Stimulated activated CD4-positive, alpha-beta T cell treated with anti-CD3 and anti-CD28 coated beads, Interleukin-2, amount 100 ng/mL, for 24 hours (primary cell): ENCODE results near the gene THADA.

Source experiments
- DNase-seq, 2 donors: peaks; one replicate each; pipeline ENCODE4 v3.0.0-alpha.2; 2020

THADA gene

GRCh38 chr2:43379494-43379893 is 216.3 kb downstream of the THADA start:
- DNase-seq = no peak

DNA sequence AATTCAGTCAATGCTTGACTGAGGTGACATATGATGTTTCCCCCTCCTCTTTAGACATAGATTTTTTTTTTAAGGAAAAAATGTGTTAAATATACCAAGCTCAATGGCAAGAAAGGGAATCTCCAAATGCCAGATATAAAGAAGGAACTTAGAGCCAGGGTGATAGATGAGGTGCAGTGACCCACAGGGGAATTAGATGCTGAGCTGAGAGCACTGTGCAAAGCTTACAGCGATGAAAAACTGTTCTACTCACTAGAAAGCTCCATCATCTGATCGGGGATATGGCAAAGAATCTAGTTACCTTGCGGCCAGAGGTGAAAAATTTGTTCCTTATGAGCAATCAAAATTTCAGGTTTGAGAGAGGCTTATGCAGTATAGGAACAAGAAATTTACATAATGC is 218.5 kb downstream of the THADA start:
- no peak for DNase-seq

GRCh38 chr2:43376523-43377198 is 219.2 kb downstream of the THADA start:
- DNase-seq = no peak

GRCh38 chr2:43375746-43376522 is 219.9 kb downstream of the THADA start:
- no peak for DNase-seq

- DNase-seq = no peak
Observed at GRCh38 chr2:43372416-43373081, 223.3 kb downstream of the THADA start.

GRCh38 chr2:43370705-43371104 is 225.1 kb downstream of the THADA start:
- DNase-seq = no peak

GRCh38 chr2:43370146-43370545 is 225.7 kb downstream of the THADA start:
- no peak for DNase-seq

GRCh38 chr2:43368483-43369385 is 227.1 kb downstream of the THADA start:
- no peak for DNase-seq

GRCh38 chr2:43367012-43367782 is 228.6 kb downstream of the THADA start:
- no peak for DNase-seq

GRCh38 chr2:43363120-43363519 is 232.7 kb downstream of the THADA start:
- no peak for DNase-seq

- DNase-seq = no peak
Observed at GRCh38 chr2:43361286-43361685, 234.6 kb downstream of the THADA start.

DNA sequence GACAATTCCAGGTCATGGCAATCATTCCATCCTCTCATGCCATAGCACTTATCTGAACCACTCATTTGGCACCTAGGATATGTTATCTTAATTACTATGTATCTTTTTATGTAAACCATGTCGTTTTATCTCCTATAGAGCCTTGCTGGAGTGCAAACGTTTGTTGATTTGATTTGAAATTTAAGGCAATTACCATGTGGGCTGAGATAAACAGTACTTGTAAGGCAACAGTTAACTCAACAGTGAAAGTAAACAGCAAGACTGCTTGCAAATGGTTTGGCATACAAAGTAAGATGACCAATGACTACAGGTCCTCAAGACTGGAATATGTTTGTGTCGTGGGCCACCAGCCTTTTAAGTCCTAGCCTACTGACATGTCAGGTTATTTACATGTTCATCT is 235.7 kb downstream of the THADA start:
- no peak for DNase-seq

- no peak for DNase-seq
Observed at GRCh38 chr2:43358410-43359201, 237.2 kb downstream of the THADA start.

DNA sequence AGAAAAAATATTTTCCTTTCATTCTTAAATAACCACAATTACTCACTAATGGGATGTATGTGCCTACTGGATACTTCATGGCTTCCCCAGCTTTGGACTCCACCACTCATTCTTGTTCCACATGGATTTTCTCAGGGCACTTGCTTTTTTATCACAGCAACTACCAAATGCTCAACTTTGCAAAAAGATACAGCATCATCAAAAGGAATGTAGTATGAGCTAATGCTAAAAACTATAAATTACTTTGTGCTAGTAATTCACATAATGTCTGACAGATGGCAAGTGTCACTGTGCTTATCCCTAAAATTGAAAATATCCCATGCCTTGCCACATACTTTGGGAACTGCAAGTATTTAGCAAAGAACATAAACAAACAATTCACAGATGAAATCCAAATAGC is 239.1 kb downstream of the THADA start:
- no peak for DNase-seq

DNA sequence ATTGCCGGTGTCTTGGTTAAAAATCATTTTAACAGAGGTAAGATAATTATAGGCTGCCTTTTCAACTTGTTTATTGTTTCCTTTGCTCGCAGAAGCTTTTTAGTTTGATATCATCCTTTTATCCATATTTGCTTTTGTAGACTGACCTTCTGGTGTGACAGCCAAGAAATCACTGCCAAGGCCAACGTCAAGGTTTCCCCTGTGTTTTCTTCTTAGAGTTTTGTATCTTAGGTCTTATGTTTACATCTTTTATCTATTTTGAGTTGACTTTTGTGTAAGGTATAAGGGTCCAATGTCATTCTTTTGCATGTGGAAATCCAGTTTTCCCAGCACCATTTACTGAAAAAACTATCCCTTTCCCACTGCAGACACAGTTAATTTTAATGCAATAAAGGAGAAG is 240.4 kb downstream of the THADA start:
- DNase-seq = no peak

GRCh38 chr2:43349904-43350303 is 245.9 kb downstream of the THADA start:
- no peak for DNase-seq

- no peak for DNase-seq
Observed at GRCh38 chr2:43348908-43349661, 246.8 kb downstream of the THADA start.

GRCh38 chr2:43347746-43348145 is 248.1 kb downstream of the THADA start:
- no peak for DNase-seq

DNA sequence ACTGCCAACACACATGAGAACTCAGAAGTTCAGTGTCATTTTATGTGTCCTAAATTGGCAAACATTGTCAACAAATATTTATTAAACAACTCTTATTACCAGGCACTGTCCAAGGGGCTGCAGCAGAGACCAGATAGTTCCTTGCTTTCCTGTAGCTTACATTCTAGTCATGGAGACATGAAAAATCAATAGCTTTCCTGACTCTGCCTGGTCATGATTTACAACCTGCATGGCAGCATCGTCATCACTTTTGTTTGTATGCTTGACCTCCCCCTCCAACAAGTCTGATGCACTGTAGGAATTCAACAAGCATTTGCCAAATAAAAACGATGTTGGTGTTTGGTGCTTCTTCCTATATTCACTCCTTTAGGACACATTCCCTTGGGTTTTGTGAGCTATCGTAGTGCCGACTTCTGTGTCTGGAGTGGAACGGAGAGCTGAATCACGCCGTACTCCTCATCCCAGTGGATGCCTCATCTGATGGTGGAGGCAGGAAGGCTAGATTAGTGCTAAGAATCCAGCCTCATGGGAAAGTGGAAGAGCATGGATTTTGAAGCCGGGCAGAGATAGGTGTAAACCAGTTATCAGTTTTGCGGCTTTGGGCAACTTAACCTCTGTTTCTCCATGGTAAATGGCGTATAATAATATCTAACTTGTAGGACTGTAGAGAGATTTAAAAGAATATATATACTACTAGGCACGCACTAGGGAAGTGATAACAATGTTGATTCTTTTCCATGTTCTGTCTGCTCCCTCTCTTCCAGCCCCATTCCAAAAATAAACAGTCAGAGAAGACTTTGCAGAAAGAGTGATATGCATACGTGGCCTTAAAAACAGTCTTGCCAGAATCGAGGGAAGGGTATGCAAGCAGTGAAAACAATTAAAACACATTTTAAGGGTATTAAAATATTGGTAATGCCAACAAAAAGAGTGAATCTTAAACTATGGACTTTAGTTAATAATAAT is 249.0 kb downstream of the THADA start:
- DNase-seq = no peak
